ENCODE data around the gene MED23. TPM values are rescaled to one million over a fixed set of nuclear protein-coding genes. Genes with fewer than 3 reads are reported as not detected.

Gene MED23
- polyA plus RNA-seq, 3 donors, result 4.5 to 21.9 (median 7.9) TPM

GRCh38 chr6:131643855-131644460, 15.9 kb upstream of the MED23 start:
- Mint-ChIP-seq H3K4me3 (no peak overlapping the region), H3K9me3 (peaks cover 0 to 2% (median 0%) of the 10 kb centered on the region in 7 donors), H3K4me1 (no peaks in the 10 kb centered on the region), H3K36me3 (no peaks in the 10 kb centered on the region), H3K27me3 (ENCODE audit: low read depth in 3 of 3) (peaks cover 0 to 3% (median 2%) of the 10 kb centered on the region in 3 donors), H3K27ac (no peak overlapping the region)
- no peaks in the 10 kb centered on the region for H3K27me3 ChIP-seq (ENCODE audit: control insufficient read depth in 2 of 2, insufficient read depth in 2 of 2, low read length in 2 of 2)
- no peak for TF ChIP-seq CTCF (IDR thresholded peaks at IDR 0.05)
- H2AFZ ChIP-seq (ENCODE audit: insufficient read depth, low read depth, low read length, poor library complexity, severe bottlenecking), result no peak overlapping the region
- H3K36me3 ChIP-seq (replicated peaks in 1 of 2; ENCODE audit: control insufficient read depth in 1 of 2, insufficient read depth in 2 of 2, low read length in 2 of 2), result no peaks in the 10 kb centered on the region
- H3K4me2 ChIP-seq (replicated peaks; ENCODE audit: extremely low read depth, low read length, poor library complexity, severe bottlenecking), result no peak overlapping the region
- no peak for DNase-seq
- intact Hi-C loops (cut with micrococcal nuclease), result no loop called here
- no peaks in the 10 kb centered on the region for H3K79me2 ChIP-seq (ENCODE audit: insufficient read depth, low read length)
- H3K4me3 ChIP-seq (replicated peaks in 1 of 3; ENCODE audit: low read depth in 2 of 3, low read length in 3 of 3), result no peak overlapping the region
- no peaks in the 10 kb centered on the region for H4K20me1 ChIP-seq (ENCODE audit: insufficient read depth, low read length)
- H3K4me1 ChIP-seq (ENCODE audit: control insufficient read depth in 1 of 2, insufficient read depth in 2 of 2, low read length in 2 of 2), result no peaks in the 10 kb centered on the region
- no peak overlapping the region for H3K9ac ChIP-seq (ENCODE audit: insufficient read depth, low read length, poor library complexity, severe bottlenecking)
- H3K9me3 ChIP-seq (replicated peaks in 1 of 2; ENCODE audit: control insufficient read depth in 1 of 2, insufficient read depth in 1 of 2, low read length in 2 of 2), result no peaks in the 10 kb centered on the region
- 89% methylated on average over 2 of the region's 2 CpGs for WGBS (ENCODE audit: insufficient coverage)
- no peak overlapping the region for H3K27ac ChIP-seq (ENCODE audit: low read depth in 1 of 2, low read length in 2 of 2)

GRCh38 chr6:131642987-131643611, 15.1 kb upstream of the MED23 start:
- H3K36me3 Mint-ChIP-seq, result no peaks in the 10 kb centered on the region

More at GRCh38 chr6:131642987-131643611, 15.1 kb upstream of the MED23 start:
- no peaks in the 10 kb centered on the region for H4K20me1 ChIP-seq (ENCODE audit: insufficient read depth, low read length)
- H3K4me2 ChIP-seq (replicated peaks; ENCODE audit: extremely low read depth, low read length, poor library complexity, severe bottlenecking), result no peak overlapping the region
- no peaks in the 10 kb centered on the region for H3K27me3 ChIP-seq (ENCODE audit: control insufficient read depth in 2 of 2, insufficient read depth in 2 of 2, low read length in 2 of 2)
- no peak overlapping the region for H3K27ac ChIP-seq (ENCODE audit: low read depth in 1 of 2, low read length in 2 of 2)
- H3K9ac ChIP-seq (ENCODE audit: insufficient read depth, low read length, poor library complexity, severe bottlenecking), result no peak overlapping the region
- H3K79me2 ChIP-seq (ENCODE audit: insufficient read depth, low read length), result no peaks in the 10 kb centered on the region
- Mint-ChIP-seq H3K27me3 (ENCODE audit: low read depth in 3 of 3) (peaks cover 0 to 3% (median 2%) of the 10 kb centered on the region in 3 donors), H3K4me1 (no peaks in the 10 kb centered on the region), H3K4me3 (no peak overlapping the region), H3K9me3 (peaks cover 0 to 2% (median 0%) of the 10 kb centered on the region in 7 donors), H3K27ac (no peak overlapping the region)
- intact Hi-C loops (cut with micrococcal nuclease), result no loop called here
- no peaks in the 10 kb centered on the region for H3K9me3 ChIP-seq (replicated peaks in 1 of 2; ENCODE audit: control insufficient read depth in 1 of 2, insufficient read depth in 1 of 2, low read length in 2 of 2)
- WGBS (ENCODE audit: insufficient coverage), result 95% methylated on average over 2 of the region's 3 CpGs
- no peaks in the 10 kb centered on the region for H3K36me3 ChIP-seq (replicated peaks in 1 of 2; ENCODE audit: control insufficient read depth in 1 of 2, insufficient read depth in 2 of 2, low read length in 2 of 2)
- no peak overlapping the region for H3K4me3 ChIP-seq (replicated peaks in 1 of 3; ENCODE audit: low read depth in 2 of 3, low read length in 3 of 3)
- DNase-seq, result no peak
- no peaks in the 10 kb centered on the region for H3K4me1 ChIP-seq (ENCODE audit: control insufficient read depth in 1 of 2, insufficient read depth in 2 of 2, low read length in 2 of 2)
- no peak overlapping the region for H2AFZ ChIP-seq (ENCODE audit: insufficient read depth, low read depth, low read length, poor library complexity, severe bottlenecking)
- TF ChIP-seq CTCF (IDR thresholded peaks at IDR 0.05), result no peak
